DMS53 (cell line): ENCODE measurements around the gene YIF1A.
"Not testable (repeated sequence)": the region's sequence is repeated elsewhere in the genome, so short reads cannot be mapped to it uniquely, and the experiment has no call there.

ENCODE experiments used
- DNase-seq: peaks from one replicate; lab custom pipeline; 2025; lab: John Stamatoyannopoulos, UW

YIF1A gene

GRCh38 chr11:66311965-66312548 lies 23.1 kb upstream of the YIF1A start:
- peak; percentile 100 for DNase-seq

GRCh38 chr11:66311470-66311964 lies 22.6 kb upstream of the YIF1A start:
- DNase-seq: no peak

DNA sequence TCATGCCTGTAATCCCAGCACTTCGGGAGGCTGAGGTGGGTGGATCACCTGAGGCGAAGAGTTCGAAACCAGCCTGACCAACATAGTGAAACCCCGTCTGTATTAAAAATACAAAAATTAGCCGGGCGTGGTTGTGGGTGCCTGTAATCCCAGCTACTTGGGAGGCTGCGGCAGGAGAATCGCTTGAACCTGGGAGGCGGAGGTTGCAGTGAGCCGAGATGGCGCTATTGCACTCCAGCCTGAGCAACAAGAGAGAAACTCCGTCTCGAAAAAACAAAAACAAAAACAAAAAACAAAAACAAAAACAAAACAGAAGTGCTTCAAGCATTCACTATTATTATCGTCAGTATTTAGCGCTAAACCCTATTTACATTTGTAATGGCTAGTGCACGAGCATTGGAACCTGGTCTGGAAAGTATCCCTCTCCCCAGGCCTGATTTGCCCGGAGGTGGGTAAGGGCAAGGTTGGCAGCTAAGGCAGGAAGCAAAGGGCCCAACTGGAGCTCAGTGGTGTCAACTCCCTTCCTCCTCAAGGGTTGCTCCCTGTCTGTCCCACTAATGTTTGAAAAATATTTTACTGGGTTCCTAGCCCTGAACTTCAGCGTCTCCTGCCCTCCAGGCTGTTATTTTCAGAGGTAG lies 22.0 kb upstream of the YIF1A start:
- DNase-seq: not testable (repeated sequence)

DNA sequence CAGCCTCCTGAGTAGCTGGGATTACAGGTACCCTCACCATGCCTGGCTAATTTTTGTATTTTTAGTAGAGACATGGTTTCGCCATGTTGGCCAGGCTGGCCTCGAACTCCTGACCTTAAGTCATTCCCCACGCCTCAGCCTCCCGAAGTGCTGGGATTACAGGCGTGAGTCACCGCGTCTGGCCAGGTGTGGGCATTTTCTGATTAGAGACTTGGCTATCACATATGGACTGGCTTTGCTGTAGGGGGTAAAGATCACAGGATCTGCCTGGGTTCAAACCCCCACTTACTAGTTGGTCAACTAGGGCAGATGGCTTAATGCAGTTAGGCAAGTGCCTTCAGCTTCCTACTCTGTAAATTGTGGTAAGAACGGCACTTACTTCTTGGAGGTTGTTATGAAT lies 21.4 kb upstream of the YIF1A start:
- no peak for DNase-seq

- DNase-seq: no peak
Measured at GRCh38 chr11:66309475-66309874, 20.5 kb upstream of the YIF1A start.

DNA sequence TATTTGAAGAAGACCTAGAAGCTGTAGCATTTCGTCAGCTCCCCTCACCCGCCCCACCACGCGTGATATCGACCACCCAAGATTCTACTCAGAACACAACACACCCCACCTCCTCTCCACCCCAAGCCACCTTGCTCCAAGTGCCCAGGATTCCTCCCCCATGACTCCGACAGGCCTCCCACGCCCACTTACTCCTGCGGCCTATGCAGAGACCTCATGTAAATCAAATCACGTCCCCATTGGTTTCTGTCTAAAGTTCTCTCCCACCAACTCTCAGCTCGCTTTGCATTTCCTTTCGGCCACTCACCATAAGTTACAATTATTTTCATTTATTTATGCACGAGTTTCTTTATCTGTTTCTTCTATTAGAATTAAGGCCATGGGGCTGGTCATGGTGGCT lies 13.7 kb upstream of the YIF1A start:
- no peak for DNase-seq

- DNase-seq: no peak
Measured at GRCh38 chr11:66299186-66299585, 10.2 kb upstream of the YIF1A start.

GRCh38 chr11:66297610-66298009 lies 8.7 kb upstream of the YIF1A start:
- DNase-seq: no peak

- DNase-seq: no peak
Measured at GRCh38 chr11:66294626-66295620, 6.0 kb upstream of the YIF1A start.

DNA sequence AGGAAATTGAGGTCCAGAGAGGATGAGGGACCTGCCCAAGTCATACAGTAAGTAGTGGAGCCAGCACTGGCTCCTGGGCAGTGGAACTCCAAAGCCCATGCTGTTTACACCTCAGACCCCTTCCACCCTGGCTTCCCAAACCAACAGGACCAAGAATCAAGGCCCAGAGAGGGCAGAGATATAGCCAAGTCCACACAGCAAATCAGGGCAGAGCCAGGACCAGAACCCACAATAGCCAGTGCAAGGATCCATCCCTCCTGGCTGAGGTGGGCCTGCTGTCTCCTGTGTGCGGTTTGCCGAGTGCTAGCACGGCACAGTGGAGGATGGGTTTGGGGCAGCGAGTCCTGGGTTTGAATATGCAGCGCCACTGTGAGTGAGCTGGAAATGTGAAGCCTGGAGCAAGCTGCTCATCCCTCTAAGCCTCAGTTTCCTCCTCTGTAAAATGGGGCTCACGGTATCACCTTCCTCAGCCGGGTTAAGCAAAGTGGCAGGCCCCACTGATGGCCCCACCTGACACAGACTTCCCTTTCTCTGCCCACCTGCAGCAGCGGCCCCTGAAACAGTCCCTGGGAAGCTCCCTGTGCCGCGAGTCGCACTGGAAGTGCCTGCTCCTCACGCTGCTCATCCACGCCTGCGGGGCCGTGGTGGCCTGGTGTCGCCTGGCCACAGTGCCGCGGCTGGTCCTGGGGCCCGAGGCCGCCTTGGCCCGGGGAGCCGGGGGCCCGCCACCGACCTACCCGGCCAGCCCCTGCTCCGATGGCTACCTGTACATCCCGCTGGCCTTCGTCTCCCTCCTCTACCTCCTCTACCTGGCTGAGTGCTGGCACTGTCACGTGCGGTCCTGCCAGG lies 5.1 kb upstream of the YIF1A start:
- DNase-seq: no peak

GRCh38 chr11:66293352-66293751 lies 4.4 kb upstream of the YIF1A start:
- DNase-seq: no peak

- DNase-seq: peak; percentile 52
Measured at GRCh38 chr11:66292543-66293332, 3.8 kb upstream of the YIF1A start.

DNA sequence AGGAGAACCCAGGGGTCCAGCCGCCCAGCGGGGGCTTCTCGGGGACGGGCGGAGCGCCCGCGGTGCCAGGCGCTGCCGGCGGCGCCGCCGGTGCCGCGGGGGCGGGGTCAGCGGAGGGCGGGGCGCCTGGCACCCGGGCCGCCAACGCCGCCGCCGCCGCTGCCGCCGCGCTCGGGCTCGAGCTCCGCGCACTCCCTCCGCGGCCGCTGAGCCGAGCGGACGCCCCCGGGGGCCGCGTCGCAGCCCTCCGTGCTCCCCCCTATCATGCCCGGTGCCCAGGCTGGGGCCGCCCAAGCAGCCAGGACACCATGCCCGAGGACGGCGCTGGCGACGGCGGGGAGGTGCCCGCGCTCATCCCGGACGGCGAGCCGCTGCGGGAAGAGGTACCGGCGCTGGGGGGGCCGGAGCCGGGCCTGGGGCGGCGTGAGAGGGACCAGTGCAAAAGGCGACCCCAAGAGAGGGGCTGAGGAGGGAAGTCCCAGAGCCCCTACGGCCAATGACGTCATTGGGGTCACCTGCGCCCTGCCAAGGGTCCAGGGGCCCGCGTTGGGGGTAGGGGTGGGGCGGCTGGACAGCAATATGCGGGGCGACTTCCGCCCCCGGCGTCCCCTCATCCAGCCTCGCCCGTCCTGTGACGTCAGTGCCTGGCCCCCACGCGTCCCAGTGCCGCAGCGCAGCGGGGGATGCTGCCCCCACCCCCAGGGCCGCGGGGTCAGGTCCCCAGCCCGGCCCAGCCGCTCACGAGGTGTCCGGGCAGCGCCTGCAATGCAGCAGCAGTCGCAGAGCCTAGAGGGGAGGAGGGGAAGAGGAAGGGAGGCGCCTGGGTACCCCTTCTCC lies 3.0 kb upstream of the YIF1A start, which contains the start of gene TMEM151A:
TSS of gene TMEM151A (plus strand) at position 189 of the 837 bp plus-strand sequence. CDS start at position 309, 120 bp downstream.
- DNase-seq: peak; percentile 77

- peak; percentile 51 for DNase-seq
Measured at GRCh38 chr11:66291303-66291705, 2.4 kb upstream of the YIF1A start.

DNA sequence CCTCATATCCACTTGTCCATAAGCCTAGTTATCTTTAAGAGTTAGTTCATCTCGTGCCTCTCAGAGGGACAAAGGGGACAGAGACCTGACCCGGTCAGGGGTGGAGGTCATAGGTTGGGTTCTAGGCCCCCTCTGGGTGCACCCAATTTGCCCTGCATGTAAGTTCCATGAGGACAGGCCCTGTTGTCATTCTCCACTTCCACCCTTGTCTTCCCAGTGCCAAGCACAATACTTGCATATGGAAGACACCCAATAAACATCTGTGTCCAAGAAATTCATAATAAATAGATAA lies 1.3 kb upstream of the YIF1A start:
- no peak for DNase-seq

GRCh38 chr11:66289548-66290329 lies 796 bp upstream of the YIF1A start:
- DNase-seq: peak; percentile 69

DNA sequence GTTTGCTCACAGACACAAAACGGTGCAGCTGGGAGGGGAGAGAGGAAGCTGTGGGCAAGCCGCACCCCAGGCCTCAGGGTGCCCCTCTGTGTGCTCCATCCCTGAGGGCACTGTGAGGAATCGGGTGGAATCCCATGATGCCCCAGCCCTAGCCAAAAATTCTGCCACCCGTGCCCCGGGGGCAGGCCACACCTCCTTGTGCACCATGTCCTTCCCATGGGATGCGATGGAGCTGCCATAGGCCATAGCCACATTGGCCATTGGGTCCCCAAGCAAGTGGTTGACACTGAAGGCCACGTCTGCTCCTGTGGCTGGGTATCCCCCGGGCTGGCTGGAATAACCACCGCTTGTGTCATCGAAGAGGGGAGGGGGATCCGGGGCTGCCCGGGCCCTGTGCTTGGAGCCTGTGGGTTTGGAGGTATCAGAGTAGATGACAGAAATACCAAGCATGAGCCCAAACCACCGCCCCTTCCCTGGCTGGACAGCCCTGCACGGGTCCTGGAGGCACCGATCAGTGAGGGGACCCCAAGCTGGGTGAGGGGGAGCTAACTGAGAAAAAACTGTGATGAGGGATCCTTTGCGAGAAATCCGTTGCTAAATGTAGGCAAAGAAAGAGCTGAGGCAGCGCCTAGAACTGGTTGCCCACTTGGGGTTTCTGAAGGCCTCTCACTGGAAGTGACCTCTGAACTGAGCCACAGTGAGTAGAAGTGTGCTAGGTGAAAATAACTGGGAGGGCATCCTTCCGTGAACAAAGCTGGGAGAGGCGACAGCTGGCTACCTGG lies 863 bp downstream of the YIF1A start:
- DNase-seq: no peak

GRCh38 chr11:66287211-66287888 lies 1.6 kb downstream of the YIF1A start:
- no peak for DNase-seq
